Measurements from ENCODE around the gene PLSCR5. TPM values are rescaled to one million over a fixed set of nuclear protein-coding genes. Genes with fewer than 3 reads are reported as not detected.

Gene PLSCR5
- polyA plus RNA-seq, 3 donors = not detected

DNA sequence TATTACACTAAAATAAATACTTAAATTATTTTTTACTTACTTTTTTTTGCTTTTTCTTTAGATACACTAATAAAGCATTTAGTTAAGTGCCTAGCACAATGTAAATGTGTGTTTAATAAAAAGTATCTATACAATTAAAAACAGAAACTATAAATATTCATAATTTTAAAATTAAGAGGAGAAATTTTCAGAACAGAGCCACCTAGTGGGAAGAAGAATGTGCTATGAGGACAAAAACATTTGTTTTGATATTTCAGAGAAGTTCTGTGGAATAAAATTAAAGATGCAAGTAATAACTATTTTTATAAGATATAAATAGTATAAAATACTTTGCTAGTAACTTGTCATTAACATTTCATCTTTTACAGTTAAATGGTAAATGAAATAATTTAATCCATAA is 33.6 kb upstream of the PLSCR5 start:
- Mint-ChIP-seq H3K9me3 (no peaks in the 10 kb centered on the region), H3K4me1 (no peaks in the 10 kb centered on the region), H3K4me3 (no peak overlapping the region), H3K36me3 (no peaks in the 10 kb centered on the region), H3K27ac (no peak overlapping the region), H3K27me3 (ENCODE audit: low read depth in 3 of 3) (no peaks in the 10 kb centered on the region)
- H3K4me2 ChIP-seq (replicated peaks; ENCODE audit: extremely low read depth, low read length, poor library complexity, severe bottlenecking) = no peak overlapping the region
- H3K27ac ChIP-seq (ENCODE audit: low read depth in 1 of 2, low read length in 2 of 2) = no peak overlapping the region
- no peaks in the 10 kb centered on the region for H3K36me3 ChIP-seq (replicated peaks in 1 of 2; ENCODE audit: control insufficient read depth in 1 of 2, insufficient read depth in 2 of 2, low read length in 2 of 2)
- H3K9me3 ChIP-seq (replicated peaks in 1 of 2; ENCODE audit: control insufficient read depth in 1 of 2, insufficient read depth in 1 of 2, low read length in 2 of 2) = no peaks in the 10 kb centered on the region
- H3K4me3 ChIP-seq (replicated peaks in 1 of 3; ENCODE audit: low read depth in 2 of 3, low read length in 3 of 3) = no peak overlapping the region
- no peaks in the 10 kb centered on the region for H3K27me3 ChIP-seq (ENCODE audit: control insufficient read depth in 2 of 2, insufficient read depth in 2 of 2, low read length in 2 of 2)
- no peak overlapping the region for H3K9ac ChIP-seq (ENCODE audit: insufficient read depth, low read length, poor library complexity, severe bottlenecking)
- intact Hi-C loops (cut with micrococcal nuclease) = no loop called here
- no peak for DNase-seq
- H3K4me1 ChIP-seq (ENCODE audit: control insufficient read depth in 1 of 2, insufficient read depth in 2 of 2, low read length in 2 of 2) = no peaks in the 10 kb centered on the region
- TF ChIP-seq, protein P1, sequence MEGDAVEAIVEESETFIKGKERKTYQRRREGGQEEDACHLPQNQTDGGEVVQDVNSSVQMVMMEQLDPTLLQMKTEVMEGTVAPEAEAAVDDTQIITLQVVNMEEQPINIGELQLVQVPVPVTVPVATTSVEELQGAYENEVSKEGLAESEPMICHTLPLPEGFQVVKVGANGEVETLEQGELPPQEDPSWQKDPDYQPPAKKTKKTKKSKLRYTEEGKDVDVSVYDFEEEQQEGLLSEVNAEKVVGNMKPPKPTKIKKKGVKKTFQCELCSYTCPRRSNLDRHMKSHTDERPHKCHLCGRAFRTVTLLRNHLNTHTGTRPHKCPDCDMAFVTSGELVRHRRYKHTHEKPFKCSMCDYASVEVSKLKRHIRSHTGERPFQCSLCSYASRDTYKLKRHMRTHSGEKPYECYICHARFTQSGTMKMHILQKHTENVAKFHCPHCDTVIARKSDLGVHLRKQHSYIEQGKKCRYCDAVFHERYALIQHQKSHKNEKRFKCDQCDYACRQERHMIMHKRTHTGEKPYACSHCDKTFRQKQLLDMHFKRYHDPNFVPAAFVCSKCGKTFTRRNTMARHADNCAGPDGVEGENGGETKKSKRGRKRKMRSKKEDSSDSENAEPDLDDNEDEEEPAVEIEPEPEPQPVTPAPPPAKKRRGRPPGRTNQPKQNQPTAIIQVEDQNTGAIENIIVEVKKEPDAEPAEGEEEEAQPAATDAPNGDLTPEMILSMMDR (IDR thresholded peaks at IDR 0.05) = peak; percentile 42
- H4K20me1 ChIP-seq (ENCODE audit: insufficient read depth, low read length) = no peaks in the 10 kb centered on the region
- no peak overlapping the region for H2AFZ ChIP-seq (ENCODE audit: insufficient read depth, low read depth, low read length, poor library complexity, severe bottlenecking)
- H3K79me2 ChIP-seq (ENCODE audit: insufficient read depth, low read length) = no peaks in the 10 kb centered on the region

DNA sequence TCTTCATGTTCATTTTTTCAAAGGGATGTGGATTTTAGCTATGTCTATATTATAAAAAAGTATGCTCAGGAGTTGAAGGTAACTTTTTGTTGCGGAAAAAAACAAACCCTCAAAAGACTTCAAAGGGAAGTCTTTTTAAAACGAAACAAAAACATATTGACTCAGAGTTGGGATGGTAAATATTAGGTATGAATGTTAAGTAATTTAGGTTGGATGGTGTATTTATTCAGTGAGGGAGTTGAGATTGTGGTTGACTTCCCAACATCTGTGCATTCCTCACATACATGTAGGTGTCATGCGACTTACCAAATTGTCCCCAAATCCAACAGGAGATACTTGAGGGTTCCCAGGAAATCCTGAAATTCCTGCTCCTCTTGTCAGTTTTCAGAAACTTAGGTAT is 32.7 kb upstream of the PLSCR5 start:
- Histone ChIP-seq H3K4me1 (ENCODE audit: control insufficient read depth in 1 of 2, insufficient read depth in 2 of 2, low read length in 2 of 2) (no peaks in the 10 kb centered on the region), H3K9me3 (replicated peaks in 1 of 2; ENCODE audit: control insufficient read depth in 1 of 2, insufficient read depth in 1 of 2, low read length in 2 of 2) (no peaks in the 10 kb centered on the region), H4K20me1 (ENCODE audit: insufficient read depth, low read length) (no peaks in the 10 kb centered on the region), H3K79me2 (ENCODE audit: insufficient read depth, low read length) (no peaks in the 10 kb centered on the region), H3K9ac (ENCODE audit: insufficient read depth, low read length, poor library complexity, severe bottlenecking) (no peak overlapping the region), H3K36me3 (replicated peaks in 1 of 2; ENCODE audit: control insufficient read depth in 1 of 2, insufficient read depth in 2 of 2, low read length in 2 of 2) (no peaks in the 10 kb centered on the region), H2AFZ (ENCODE audit: insufficient read depth, low read depth, low read length, poor library complexity, severe bottlenecking) (no peak overlapping the region), H3K4me3 (replicated peaks in 1 of 3; ENCODE audit: low read depth in 2 of 3, low read length in 3 of 3) (no peak overlapping the region), H3K27ac (ENCODE audit: low read depth in 1 of 2, low read length in 2 of 2) (no peak overlapping the region), H3K4me2 (replicated peaks; ENCODE audit: extremely low read depth, low read length, poor library complexity, severe bottlenecking) (no peak overlapping the region), H3K27me3 (ENCODE audit: control insufficient read depth in 2 of 2, insufficient read depth in 2 of 2, low read length in 2 of 2) (no peaks in the 10 kb centered on the region)
- Mint-ChIP-seq H3K4me1 (no peaks in the 10 kb centered on the region), H3K4me3 (no peak overlapping the region), H3K27ac (no peak overlapping the region), H3K27me3 (ENCODE audit: low read depth in 3 of 3) (no peaks in the 10 kb centered on the region), H3K9me3 (no peaks in the 10 kb centered on the region), H3K36me3 (no peaks in the 10 kb centered on the region)
- DNase-seq = no peak
- WGBS (ENCODE audit: insufficient coverage) = no CpG with 5 or more reads among the region's 3 CpGs
- TF ChIP-seq, protein P1 (IDR thresholded peaks at IDR 0.05) = no peak
- intact Hi-C loops (cut with micrococcal nuclease) = no loop called here

All from CD14-positive monocyte (primary cell).